H1 (cell line): Measurements from ENCODE around the gene CKAP5. TPM values are rescaled to one million over a fixed set of nuclear protein-coding genes. Genes with fewer than 3 reads are reported as not detected.

Experiments
- CTCF ChIA-PET: fragments of 300-600 bp; sonication (Branson Sonifier 250); formaldehyde crosslinking; loops from one replicate; lab custom pipeline; 2021; ENCODE audit not compliant: partially characterized antibody; lab: Charles Lee
- POLR2A ChIA-PET: fragments of 300-600 bp; sonication (Branson Sonifier 250); formaldehyde crosslinking; loops from one replicate; lab custom pipeline; 2021; ENCODE audit warnings: inconsistent platforms; ENCODE audit not compliant: partially characterized antibody; lab: Charles Lee
- DNase-seq, 2 experiments: peaks; one replicate each; pipeline versions ENCODE4 v3.0.0 to v3.0.0-alpha.2; 2010 to 2022; ENCODE audit warnings: low spot score in 2 of 2, low read depth in 1 of 2, mixed read lengths in 1 of 2
- FAIRE-seq: peaks from 2 replicates; lab custom pipeline; 2011; peaks lifted over from hg19 to GRCh38; lab: Jason Lieb, UNC
- H2AFZ ChIP-seq: 2 replicates; pipeline ENCODE4 v1.8.1; 2012; ENCODE audit warnings: low read length, inconsistent platforms
- H2AK5ac ChIP-seq: 2 replicates; pipeline ENCODE4 v1.6.1; 2013; ENCODE audit warnings: low read depth, low read length
- H2BK120ac ChIP-seq: replicated peaks from 2 replicates; pipeline ENCODE3; 2013; ENCODE audit warnings: low read depth, low read length, inconsistent platforms
- H2BK12ac ChIP-seq: 2 replicates; pipeline ENCODE4 v1.6.1; 2013; ENCODE audit warnings: low read depth, low read length
- H2BK15ac ChIP-seq: 2 replicates; pipeline ENCODE4 v1.6.1; 2013; ENCODE audit warnings: low read length
- H2BK20ac ChIP-seq: 2 replicates; pipeline ENCODE4 v1.6.1; 2013; ENCODE audit warnings: low read length
- H2BK5ac ChIP-seq: 2 replicates; pipeline ENCODE4 v1.6.1; 2013; ENCODE audit warnings: low read depth, low read length
- H3K14ac ChIP-seq: 2 replicates; pipeline ENCODE4 v1.6.1; 2013; ENCODE audit warnings: inconsistent platforms; ENCODE audit not compliant: insufficient read length
- H3K18ac ChIP-seq: 2 replicates; pipeline ENCODE4 v1.6.1; 2013; ENCODE audit warnings: low read length; ENCODE audit errors: extremely low read depth
- H3K23ac ChIP-seq: 2 replicates; pipeline ENCODE4 v1.6.1; 2013; ENCODE audit warnings: inconsistent platforms; ENCODE audit not compliant: insufficient read length
- H3K23me2 ChIP-seq: 2 replicates; pipeline ENCODE4 v1.6.1; 2013; ENCODE audit warnings: low read depth, low read length
- H3K27ac ChIP-seq: 2 replicates; pipeline ENCODE4 v1.6.1; 2011; ENCODE audit warnings: low read depth, low read length, inconsistent platforms
- H3K27me3 ChIP-seq, 4 experiments: replicated peaks in 1 of 4; 1 replicate in 1 of 4; 2 replicates in 3 of 4; pipeline versions ENCODE4 v1.6.1 to v1.8.1; 2011 to 2013; ENCODE audit warnings: low read length in 3 of 4, mild to moderate bottlenecking in 3 of 4, inconsistent platforms in 2 of 4, mixed read lengths in 2 of 4, moderate library complexity in 1 of 4; ENCODE audit not compliant: control insufficient read depth in 3 of 4, insufficient read depth in 3 of 4; ENCODE audit errors: extremely low read depth in 1 of 4
- H3K36me3 ChIP-seq, 4 experiments: 2 replicates each; pipeline versions ENCODE4 v1.6.1 to v1.8.1; 2011 to 2013; ENCODE audit warnings: mild to moderate bottlenecking in 4 of 4, low read length in 3 of 4, moderate library complexity in 2 of 4, control low read depth in 1 of 4, inconsistent platforms in 1 of 4; ENCODE audit not compliant: insufficient read depth in 4 of 4, control insufficient read depth in 2 of 4
- H3K4ac ChIP-seq: replicated peaks from 2 replicates; pipeline ENCODE3; 2013; ENCODE audit warnings: low read length, low read depth, mixed read lengths, inconsistent platforms; ENCODE audit not compliant: insufficient read length
- H3K4me1 ChIP-seq, 4 experiments: replicated peaks in 1 of 4; 1 replicate in 1 of 4; 2 replicates in 3 of 4; pipeline versions ENCODE4 v1.6.1 to v1.8.1; 2011 to 2013; ENCODE audit warnings: low read length in 3 of 4, inconsistent platforms in 2 of 4, mixed read lengths in 1 of 4; ENCODE audit not compliant: insufficient read depth in 4 of 4, control insufficient read depth in 3 of 4
- H3K4me2 ChIP-seq, 2 experiments: 2 replicates each; pipeline versions ENCODE4 v1.6.1 to v1.8.1; 2011 to 2013; ENCODE audit warnings: low read depth in 2 of 2, low read length in 2 of 2, control low read depth in 1 of 2, inconsistent platforms in 1 of 2, mild to moderate bottlenecking in 1 of 2; ENCODE audit not compliant: insufficient read depth in 1 of 2
- H3K4me3 ChIP-seq, 4 experiments: fragments of 200-600, 300-600 bp in 1 of 4; sonication (generic), shearing (Covaris generic), sonication (Bioruptor Twin) in 1 of 4; 2 replicates each; pipeline versions ENCODE4 v1.5.1 to v1.8.1; 2011 to 2016; ENCODE audit warnings: low read length in 4 of 4, low read depth in 3 of 4, control low read depth in 2 of 4, inconsistent platforms in 2 of 4, mild to moderate bottlenecking in 2 of 4, mixed read lengths in 1 of 4, moderate library complexity in 1 of 4; ENCODE audit not compliant: insufficient read depth in 2 of 4; ENCODE audit errors: extremely low read depth in 1 of 4
- H3K56ac ChIP-seq: replicated peaks from 2 replicates; pipeline ENCODE3; 2013; ENCODE audit warnings: low read depth, mild to moderate bottlenecking, mixed read lengths, low read length, inconsistent platforms; ENCODE audit not compliant: insufficient read length
- H3K79me1 ChIP-seq: 2 replicates; pipeline ENCODE4 v1.6.1; 2013; ENCODE audit warnings: low read depth, low read length, control low read depth
- H3K79me2 ChIP-seq, 2 experiments: 2 replicates each; pipeline versions ENCODE4 v1.6.1 to v1.8.1; 2012 to 2013; ENCODE audit warnings: low read length in 2 of 2, mild to moderate bottlenecking in 2 of 2, inconsistent platforms in 1 of 2; ENCODE audit not compliant: insufficient read depth in 2 of 2, control insufficient read depth in 1 of 2
- H3K9ac ChIP-seq, 4 experiments: replicated peaks in 1 of 4; 1 replicate in 1 of 4; 2 replicates in 3 of 4; pipeline versions ENCODE4 v1.6.1 to v1.8.1; 2011 to 2013; ENCODE audit warnings: low read depth in 3 of 4, low read length in 3 of 4, control low read depth in 2 of 4, mild to moderate bottlenecking in 2 of 4, moderate library complexity in 2 of 4, inconsistent platforms in 1 of 4; ENCODE audit errors: extremely low read depth in 1 of 4
- H3K9me3 ChIP-seq, 2 experiments: 2 replicates each; pipeline versions ENCODE4 v1.6.1 to v1.8.1; 2012 to 2013; ENCODE audit warnings: mild to moderate bottlenecking in 2 of 2, moderate library complexity in 2 of 2, control low read depth in 1 of 2, inconsistent platforms in 1 of 2, low read depth in 1 of 2, low read length in 1 of 2, mixed read lengths in 1 of 2; ENCODE audit not compliant: insufficient read depth in 2 of 2
- H4K20me1 ChIP-seq, 2 experiments: replicated peaks in 1 of 2; 2 replicates each; pipeline versions ENCODE3 to v1.8.1; 2011 to 2013; ENCODE audit warnings: inconsistent platforms in 2 of 2, low read length in 2 of 2, mild to moderate bottlenecking in 1 of 2; ENCODE audit not compliant: insufficient read depth in 2 of 2, control insufficient read depth in 1 of 2
- H4K5ac ChIP-seq: 2 replicates; pipeline ENCODE4 v1.6.1; 2013; ENCODE audit warnings: low read length, low read depth, mixed read lengths, inconsistent platforms; ENCODE audit not compliant: insufficient read length
- H4K8ac ChIP-seq: 2 replicates; pipeline ENCODE4 v1.8.0; 2013; ENCODE audit warnings: mild to moderate bottlenecking, moderate library complexity, low read length, inconsistent platforms; ENCODE audit not compliant: insufficient read depth; ENCODE audit errors: extremely low read depth
- H4K91ac ChIP-seq: replicated peaks from 2 replicates; pipeline ENCODE3; 2013; ENCODE audit warnings: low read length, mixed read lengths, inconsistent platforms; ENCODE audit not compliant: insufficient read length
- ATF2 ChIP-seq: IDR thresholded peaks from 2 replicates; pipeline ENCODE4 v1.6.1; 2012; ENCODE audit warnings: low read length, inconsistent platforms
- EZH2 ChIP-seq: fragments of 200-600 bp; sonication (generic); IDR thresholded peaks from 2 replicates; pipeline ENCODE4 v1.7.1; 2012; ENCODE audit warnings: low read depth, mild to moderate bottlenecking, moderate library complexity, low read length, inconsistent platforms; ENCODE audit not compliant: severe bottlenecking
- MAFK ChIP-seq: IDR thresholded peaks from 2 replicates; pipeline ENCODE4 v1.6.1; 2012; ENCODE audit warnings: low read depth, mild to moderate bottlenecking, improper control_type of control experiment, low read length
- WGBS, 2 experiments: shearing (Covaris generic) in 1 of 2; methylation state at CpG; one replicate each; pipeline versions ENCODE4 v1.1.6 to v1.1.7; 2013 to 2015; ENCODE audit warnings: low lambda C conversion rate in 2 of 2, mixed read lengths in 2 of 2, inconsistent platforms in 1 of 2, low coverage in 1 of 2, missing lambda C conversion rate in 1 of 2; ENCODE audit not compliant: insufficient replicate concordance in 2 of 2, insufficient coverage in 1 of 2, insufficient read length in 1 of 2; ENCODE audit errors: extremely low coverage in 1 of 2, missing lambda C conversion rate in 1 of 2; 5-methylcytosine and 5-hydroxymethylcytosine counted together
- polyA plus RNA-seq, 7 experiments: library from polyadenylated mRNA; depleted of rRNA in 3 of 7; stranded (reverse) in 5 of 7; unstranded in 2 of 7; fragments of >200 nt in 5 of 7; fragments of 200-250 nt in 2 of 7; gene quantifications; 1 replicate in 5 of 7; 2 replicates in 1 of 7; 4 replicates in 1 of 7; pipeline versions ENCODE4 v1.2.1 to v1.2.3, GENCODE V29; 2011 to 2013; ENCODE audit warnings: missing spikeins in 2 of 7, mixed read lengths in 2 of 7
- total RNA-seq: library from RNA; stranded (reverse); fragmentation: NEBNext Ultra II Directional; extraction: Animal tissue kit (Norgen Biotek cat#: 25700); gene quantifications from 2 replicates; pipeline ENCODE4 v1.2.1, GENCODE V29; 2021

CKAP5 gene
- total and polyA plus RNA-seq, 2 of the 8 experiments (the other 6 are each of a cell fraction or from before 2014, with no cell fraction given), result 64.8 to 185 TPM

DNA sequence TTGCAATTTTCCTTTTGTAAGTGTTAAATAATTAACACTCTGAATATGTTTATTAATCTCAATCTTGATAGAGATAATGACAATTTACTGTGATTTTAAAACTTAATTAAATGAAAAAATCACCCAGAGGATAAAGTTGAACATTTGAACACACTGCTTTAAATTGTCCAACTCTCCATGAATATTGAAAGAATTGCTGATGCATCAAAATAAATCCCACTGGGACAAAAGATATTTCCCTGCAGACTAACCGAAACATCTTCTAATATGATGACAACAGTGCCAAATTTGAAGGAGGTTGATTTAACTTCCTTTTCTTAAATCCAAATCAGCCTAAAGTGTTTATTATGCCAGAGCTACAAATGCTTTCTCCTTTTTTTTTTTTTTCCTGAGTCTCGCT is 79.4 kb downstream of the CKAP5 start:
- Histone ChIP-seq H3K36me3 (peaks cover 17 to 84% (median 55%) of the 10 kb centered on the region in 4 experiments), H3K4me1 (no peaks in the 10 kb centered on the region), H2BK120ac (no peak overlapping the region), H3K4ac (no peak overlapping the region), H2AK5ac (no peak overlapping the region), H2BK5ac (no peak overlapping the region), H3K23ac (no peak overlapping the region), H4K8ac (no peak overlapping the region), H3K79me2 (no peaks in the 10 kb centered on the region), H4K91ac (no peak overlapping the region), H2BK20ac (no peak overlapping the region), H3K4me2 (no peak overlapping the region), H3K27me3 (no peaks in the 10 kb centered on the region; a peak in 1 of 7 replicates), H3K9me3 (no peaks in the 10 kb centered on the region), H4K5ac (no peak overlapping the region), H3K23me2 (no peaks in the 10 kb centered on the region), H2BK12ac (no peak overlapping the region), H3K14ac (no peak overlapping the region), H3K9ac (no peak overlapping the region), H2AFZ (no peak overlapping the region), H3K56ac (no peak overlapping the region), H3K79me1 (no peaks in the 10 kb centered on the region), H2BK15ac (no peak overlapping the region), H3K4me3 (no peak overlapping the region), H3K27ac (no peak overlapping the region), H4K20me1 (no peaks in the 10 kb centered on the region), H3K18ac (no peak overlapping the region)
- no peak for DNase-seq
- POLR2A ChIA-PET, result no interaction called here
- FAIRE-seq, result no peak
- CTCF ChIA-PET, result no interaction called here
- TF ChIP-seq MAFK (peak; percentile 73; the same call in 1 of the 2 replicates), EZH2 (no peak), ATF2 (no peak)
- 100% methylated on average over 2 of the region's 2 CpGs; no CpG with 5 or more reads in 1 of the 2 experiments for WGBS, 2 experiments
